Non-pigmented ciliary epithelial cell (primary cell): ENCODE data around the gene UBXN10.

ENCODE experiments used
- DNase-seq: peaks from one replicate; pipeline ENCODE4 v3.0.0-alpha.2; 2010; ENCODE audit warnings: low read depth

Gene UBXN10, protein sequence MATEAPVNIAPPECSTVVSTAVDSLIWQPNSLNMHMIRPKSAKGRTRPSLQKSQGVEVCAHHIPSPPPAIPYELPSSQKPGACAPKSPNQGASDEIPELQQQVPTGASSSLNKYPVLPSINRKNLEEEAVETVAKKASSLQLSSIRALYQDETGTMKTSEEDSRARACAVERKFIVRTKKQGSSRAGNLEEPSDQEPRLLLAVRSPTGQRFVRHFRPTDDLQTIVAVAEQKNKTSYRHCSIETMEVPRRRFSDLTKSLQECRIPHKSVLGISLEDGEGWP

DNA sequence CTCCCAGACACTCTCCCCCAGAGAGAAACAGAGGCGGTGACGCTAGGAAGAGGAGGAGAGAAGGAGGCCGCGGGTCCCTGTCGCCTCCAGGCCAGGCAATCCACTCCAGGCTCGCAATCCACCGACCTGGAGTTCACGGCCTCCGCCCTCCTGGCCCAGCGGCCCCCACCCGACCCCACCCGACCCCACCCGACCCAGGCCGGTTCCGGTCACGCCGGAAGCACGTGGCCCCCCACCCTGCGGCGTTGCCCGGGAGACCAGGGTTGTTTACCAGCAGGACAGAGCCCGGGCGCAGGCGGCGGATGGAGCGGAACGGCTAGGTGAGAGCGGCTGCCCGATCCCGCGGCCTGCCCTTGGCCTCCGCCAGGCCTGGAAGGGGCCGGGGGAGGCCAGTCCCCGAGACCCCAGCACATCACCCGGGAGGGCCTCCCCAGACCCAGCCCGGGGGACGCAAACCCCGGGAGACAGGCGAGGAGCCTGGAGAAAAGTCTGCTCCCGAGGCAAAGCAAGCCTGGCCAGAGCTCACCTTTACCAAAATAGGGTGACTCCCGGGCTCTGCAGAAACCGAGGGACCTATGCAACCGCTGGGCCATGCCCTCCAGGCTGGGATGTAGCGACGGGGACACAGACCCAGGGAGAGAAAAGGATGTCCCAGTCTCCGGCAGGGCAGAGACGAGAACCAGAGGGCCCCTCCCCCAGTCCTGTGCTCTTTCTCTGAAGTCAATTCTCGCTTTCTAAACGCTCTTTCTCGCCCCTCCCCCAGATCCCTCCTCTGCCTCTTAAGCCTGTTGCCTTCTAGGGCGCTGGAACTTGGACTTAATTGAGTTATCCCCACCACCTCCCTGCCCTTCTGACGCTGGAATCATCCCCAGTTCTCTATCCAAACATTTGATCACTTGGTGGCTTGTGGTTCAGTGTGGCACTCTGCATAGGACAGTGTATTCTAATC, at the start of gene UBXN10, which contains the start of gene PLA2G2C:
TSS of gene UBXN10 (plus strand) at position 263 of the 949 bp plus-strand sequence. CDS start 4,466 bp downstream, outside the sequence.
TSS of gene PLA2G2C (minus strand) at position 685 of the 949 bp plus-strand sequence. CDS start 9,155 bp downstream, outside the sequence.
- no peak for DNase-seq

DNA sequence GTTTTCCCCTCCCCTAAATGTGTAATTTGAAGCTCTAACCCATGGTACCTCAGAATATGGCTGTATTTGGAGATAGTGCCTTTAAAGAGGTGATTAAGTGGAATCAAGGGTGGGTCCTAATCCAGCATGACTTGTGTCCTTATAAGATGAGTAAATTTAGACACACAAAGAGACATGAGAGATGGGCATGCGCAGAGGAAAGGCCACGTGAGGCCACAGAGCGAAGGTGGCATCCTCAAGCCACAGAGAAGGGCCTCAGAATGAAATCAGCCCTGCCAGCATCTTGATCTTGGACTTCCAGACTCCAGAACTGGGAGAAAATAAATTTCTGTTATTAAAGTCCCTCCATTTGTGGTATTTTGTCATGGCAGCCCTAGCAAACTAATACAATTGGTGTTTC, 49.6 kb upstream of the UBXN10 start:
- DNase-seq: no peak

DNA sequence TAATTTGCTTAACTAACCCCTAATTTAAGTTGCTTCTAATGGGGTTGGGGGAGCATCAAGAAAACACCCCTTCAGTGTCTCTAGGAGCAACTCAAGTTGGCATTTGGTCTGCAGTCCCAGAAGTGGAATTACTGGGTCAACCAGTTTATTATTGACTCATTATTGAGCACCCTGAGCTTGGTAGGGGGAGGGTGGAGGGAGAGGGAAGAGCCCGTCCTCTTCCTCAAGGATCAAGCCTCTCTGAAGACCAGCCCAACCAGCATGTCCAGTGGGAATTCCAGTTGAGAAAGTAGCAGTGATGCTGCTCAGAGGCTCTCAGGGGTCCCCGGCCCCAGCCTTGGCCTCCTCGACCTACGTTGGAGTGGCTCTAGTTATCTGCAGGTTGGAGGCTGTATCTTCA, 48.8 kb upstream of the UBXN10 start:
- no peak for DNase-seq

GRCh38 chr1:20137604-20138003, 48.3 kb upstream of the UBXN10 start:
- DNase-seq: no peak

DNA sequence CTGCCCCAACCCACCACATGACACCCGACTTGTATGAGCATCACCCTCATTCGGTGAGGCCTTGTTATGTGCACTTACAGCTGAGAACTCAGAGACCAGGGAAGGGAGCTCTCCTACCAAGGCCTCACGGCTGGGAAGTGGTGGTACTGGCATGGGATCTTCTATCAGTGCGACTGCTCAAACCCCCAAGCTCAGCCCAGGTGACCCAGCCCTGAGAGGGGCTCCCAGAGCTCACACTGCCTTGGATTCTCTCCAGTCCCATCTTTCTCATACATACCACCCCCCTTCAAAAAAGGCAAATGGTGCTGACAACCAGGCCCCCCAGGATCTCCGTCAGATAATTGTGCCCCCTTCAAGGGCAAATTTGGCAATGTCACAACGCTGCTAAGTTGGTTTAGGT, 47.5 kb upstream of the UBXN10 start:
- DNase-seq: no peak

DNA sequence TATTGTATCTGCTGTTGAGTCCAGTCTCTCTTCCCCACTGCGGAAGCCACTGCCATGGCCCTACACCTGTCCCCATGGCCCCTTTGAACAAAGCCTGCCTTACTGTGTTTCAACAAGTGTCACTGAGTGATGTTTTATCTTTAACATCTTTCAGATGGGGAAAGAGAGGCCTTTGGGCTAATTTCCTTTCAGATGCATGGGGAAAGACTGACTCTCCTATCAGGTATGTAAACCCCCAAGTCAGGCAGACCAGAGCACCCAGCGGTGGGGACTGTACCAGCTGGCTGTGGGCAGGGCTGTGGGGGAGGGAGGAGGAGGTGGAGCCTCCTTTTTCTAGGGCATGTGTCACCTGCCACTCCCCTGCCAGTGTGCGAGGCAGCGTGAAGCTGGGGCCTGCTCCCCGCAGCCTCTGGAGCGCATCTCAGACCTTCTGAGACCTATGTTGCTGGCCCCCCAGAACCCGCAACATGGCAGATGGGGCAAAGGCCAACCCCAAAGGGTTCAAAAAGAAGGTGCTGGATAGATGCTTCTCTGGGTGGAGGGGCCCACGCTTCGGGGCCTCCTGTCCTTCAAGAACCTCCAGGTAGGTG, 46.8 kb upstream of the UBXN10 start, which contains the start of gene PLA2G2F:
TSS of gene PLA2G2F (plus strand) at position 363 of the 590 bp plus-strand sequence. CDS start at position 468, 105 bp downstream.
- no peak for DNase-seq

- no peak for DNase-seq
Measured at GRCh38 chr1:20139776-20140612, 45.9 kb upstream of the UBXN10 start.

GRCh38 chr1:20141001-20141400, 44.9 kb upstream of the UBXN10 start:
- DNase-seq: no peak

- DNase-seq: no peak
Measured at GRCh38 chr1:20141466-20141865, 44.4 kb upstream of the UBXN10 start.

DNA sequence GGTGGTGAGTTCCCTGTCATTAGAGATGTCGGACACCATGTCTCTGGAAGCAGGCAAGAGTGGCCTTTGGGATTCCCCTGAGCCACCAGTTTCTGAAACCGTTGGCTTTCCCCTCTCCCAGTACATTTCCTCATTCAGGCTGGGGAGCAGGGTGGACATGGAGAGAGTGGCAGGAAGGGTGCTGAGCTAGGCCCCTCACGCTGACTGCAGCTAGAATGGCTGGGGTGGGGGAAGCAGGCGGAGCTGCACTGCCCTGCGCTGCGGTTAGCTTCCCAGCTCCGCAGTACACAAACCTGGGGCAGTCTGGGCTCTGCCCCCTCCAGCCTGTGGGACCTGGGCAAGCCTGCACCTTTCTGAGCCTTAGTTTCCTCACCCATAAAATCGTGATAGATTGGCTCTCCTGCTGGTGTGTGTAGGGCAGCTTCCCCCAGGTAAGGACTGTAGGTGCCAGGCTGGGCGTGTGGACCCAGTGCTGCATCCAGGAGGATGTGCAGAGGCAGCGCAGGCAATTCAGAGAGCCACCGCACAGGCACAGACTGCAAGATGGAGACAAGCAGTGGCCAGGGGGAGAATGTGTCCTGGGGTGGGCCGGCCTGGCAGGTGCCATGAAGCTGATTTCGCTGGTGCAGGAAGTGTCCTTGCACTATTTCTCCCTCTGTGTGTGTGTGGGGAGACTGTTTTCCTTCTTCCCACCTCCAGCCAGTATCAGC, 43.7 kb upstream of the UBXN10 start:
- DNase-seq: no peak

GRCh38 chr1:20143318-20143717, 42.6 kb upstream of the UBXN10 start:
- DNase-seq: no peak

GRCh38 chr1:20143734-20144565, 41.9 kb upstream of the UBXN10 start:
- DNase-seq: no peak

DNA sequence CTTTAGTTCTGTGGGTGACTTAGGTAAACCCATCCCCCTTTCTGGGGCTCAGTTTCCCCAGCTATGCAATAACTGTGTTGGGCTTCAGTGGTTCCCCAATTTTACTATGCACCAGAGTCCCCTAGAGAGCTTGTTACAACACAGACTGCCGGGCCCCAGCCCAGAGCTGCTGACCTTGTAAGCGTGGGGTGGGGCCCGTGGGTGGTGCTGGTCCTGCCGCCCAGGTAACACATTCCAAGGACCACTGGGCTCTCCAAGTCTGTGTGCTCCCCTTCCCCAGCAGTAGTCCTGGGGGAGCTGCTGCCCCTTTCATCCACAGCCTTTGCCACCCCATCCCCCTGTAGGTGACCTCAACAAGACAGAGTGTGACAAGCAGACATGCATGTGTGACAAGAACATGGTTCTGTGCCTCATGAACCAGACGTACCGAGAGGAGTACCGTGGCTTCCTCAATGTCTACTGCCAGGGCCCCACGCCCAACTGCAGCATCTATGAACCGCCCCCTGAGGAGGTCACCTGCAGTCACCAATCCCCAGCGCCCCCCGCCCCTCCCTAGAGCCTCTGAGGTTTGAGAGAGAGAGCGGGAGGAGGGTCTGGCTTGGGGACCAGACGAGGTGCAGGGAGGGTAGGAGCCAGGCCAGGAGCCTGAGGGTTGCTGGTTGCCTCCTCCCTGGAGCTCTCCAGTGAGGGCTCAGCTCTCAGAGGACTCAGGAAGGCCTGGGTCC, 37.9 kb upstream of the UBXN10 start:
- no peak for DNase-seq

DNA sequence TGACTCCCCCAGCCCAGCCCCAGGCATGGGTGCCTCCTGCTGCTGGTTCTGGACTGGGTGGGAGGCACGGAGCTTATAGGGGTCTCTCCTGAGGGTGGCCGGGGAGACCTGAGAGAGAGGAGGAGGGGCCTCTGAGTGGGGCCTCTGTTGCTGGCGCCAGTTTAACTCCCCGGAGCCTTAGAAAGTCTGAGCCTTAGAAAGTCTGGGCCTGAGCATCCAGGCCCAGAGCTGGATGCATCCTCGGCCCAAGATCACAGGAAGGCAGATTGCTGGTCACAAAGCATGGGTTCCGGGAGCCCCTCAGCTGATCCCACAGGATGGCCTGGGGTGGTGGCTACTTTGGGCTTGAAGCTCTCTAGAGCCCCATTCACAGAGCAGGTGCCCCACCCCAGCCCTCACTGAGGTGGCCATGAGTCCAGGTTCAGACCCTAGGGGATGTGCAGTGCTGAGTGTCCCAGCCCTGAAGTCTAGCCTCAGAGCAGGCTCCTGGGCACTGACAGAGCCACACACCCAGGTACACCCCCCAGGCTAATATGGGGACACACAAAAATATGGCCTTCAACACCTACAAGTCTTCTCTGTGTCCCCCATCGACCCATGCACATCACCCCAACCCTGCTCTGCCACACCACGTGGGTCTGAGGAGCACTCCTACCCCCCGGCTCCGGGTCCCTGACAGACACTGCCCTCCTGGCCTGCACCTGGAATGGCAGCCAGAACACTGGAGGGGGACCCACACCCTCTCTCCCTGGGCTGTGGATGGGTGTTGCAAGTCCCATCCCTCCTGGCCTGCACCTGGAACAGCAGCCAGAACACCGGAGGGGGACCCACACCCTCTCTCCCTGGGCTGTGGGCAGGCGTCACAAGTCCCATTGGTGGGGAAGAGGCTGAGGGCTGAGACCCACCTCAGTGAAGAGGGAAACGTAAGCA, 37.1 kb upstream of the UBXN10 start:
- DNase-seq: no peak

DNA sequence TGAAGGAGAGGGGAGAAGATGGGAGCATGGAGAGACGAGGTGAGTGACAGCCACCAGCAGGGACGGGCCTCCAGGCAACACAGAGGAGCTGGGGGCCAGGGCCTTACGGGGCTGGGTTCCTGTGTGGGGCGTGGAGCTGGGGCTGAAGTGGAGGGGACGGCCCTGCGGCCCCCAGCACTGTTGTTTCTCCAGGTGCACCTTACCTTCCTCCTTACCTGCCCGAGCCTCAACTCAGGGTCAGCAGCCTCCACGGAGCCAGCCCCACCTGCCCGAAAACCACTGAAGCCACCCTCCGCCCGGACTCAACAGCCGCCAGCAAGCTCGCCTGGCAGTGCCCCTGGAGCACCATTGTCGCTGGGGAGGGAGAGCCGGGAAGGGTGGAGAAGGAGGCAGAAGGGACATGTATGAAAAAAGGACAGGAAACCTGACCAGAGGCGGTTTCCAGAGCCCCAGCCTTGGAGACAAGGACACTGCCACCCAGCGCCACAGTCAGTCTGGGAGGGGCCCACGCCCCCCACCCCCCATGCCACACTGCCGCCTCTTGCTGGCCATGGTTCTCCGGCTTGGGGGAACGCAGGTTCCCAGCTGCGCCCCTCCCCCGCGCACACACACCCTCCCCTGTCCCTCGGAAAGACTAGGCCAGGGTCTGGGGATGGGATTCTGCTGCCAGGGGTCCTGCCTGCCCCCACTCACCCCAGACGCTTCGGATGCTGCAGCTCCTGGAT, 36.1 kb upstream of the UBXN10 start:
- no peak for DNase-seq

GRCh38 chr1:20150326-20150705, 35.6 kb upstream of the UBXN10 start:
- no peak for DNase-seq

DNA sequence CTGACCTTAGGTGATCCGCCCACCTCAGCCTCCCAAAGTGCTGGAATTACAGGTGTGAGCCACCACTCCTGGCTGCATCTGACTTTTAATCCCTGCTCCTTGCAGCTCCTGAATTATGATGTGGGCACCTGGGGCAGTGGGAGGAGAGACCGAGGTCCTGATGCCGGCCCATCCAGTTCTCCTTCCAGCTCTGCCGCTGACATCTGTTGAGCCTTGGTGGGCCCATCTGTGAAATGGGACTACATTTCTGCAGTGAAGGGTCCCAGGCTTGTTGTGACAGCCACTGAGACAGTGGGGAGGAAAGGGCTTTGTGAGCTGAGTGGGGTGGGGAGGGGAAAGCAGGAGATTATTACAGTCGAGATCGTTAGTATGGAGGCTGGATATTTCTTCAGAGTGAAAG, 34.9 kb upstream of the UBXN10 start:
- DNase-seq: no peak
